ENCODE results near the gene HSPG2. TPM values are rescaled to one million over a fixed set of nuclear protein-coding genes. Genes with fewer than 3 reads are reported as not detected.
"Not testable (repeated sequence)": the region's sequence is repeated elsewhere in the genome, so short reads cannot be mapped to it uniquely, and the experiment has no call there.

The HSPG2 gene
- total and polyA plus RNA-seq, 2 experiments from 2014 or later: 62.3 to 193 TPM

GRCh38 chr1:21801100-21801499, 136.0 kb downstream of the HSPG2 start:
- TF ChIP-seq, protein P1, sequence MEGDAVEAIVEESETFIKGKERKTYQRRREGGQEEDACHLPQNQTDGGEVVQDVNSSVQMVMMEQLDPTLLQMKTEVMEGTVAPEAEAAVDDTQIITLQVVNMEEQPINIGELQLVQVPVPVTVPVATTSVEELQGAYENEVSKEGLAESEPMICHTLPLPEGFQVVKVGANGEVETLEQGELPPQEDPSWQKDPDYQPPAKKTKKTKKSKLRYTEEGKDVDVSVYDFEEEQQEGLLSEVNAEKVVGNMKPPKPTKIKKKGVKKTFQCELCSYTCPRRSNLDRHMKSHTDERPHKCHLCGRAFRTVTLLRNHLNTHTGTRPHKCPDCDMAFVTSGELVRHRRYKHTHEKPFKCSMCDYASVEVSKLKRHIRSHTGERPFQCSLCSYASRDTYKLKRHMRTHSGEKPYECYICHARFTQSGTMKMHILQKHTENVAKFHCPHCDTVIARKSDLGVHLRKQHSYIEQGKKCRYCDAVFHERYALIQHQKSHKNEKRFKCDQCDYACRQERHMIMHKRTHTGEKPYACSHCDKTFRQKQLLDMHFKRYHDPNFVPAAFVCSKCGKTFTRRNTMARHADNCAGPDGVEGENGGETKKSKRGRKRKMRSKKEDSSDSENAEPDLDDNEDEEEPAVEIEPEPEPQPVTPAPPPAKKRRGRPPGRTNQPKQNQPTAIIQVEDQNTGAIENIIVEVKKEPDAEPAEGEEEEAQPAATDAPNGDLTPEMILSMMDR (IDR thresholded peaks at IDR 0.05; ENCODE audit: low read depth, low read length): no peak
- no peak overlapping the region for H3K4me3 ChIP-seq
- no peak overlapping the region for H3K27ac ChIP-seq
- H3K4me1 ChIP-seq (ENCODE audit: low read depth): no peaks in the 10 kb centered on the region
- no peaks in the 10 kb centered on the region for H3K9me3 ChIP-seq (ENCODE audit: low read depth)
- no peaks in the 10 kb centered on the region for H3K36me3 ChIP-seq
- no peaks in the 10 kb centered on the region for H3K27me3 ChIP-seq
- no peak for DNase-seq (ENCODE audit: low read depth in 1 of 2, low spot score in 1 of 2)

GRCh38 chr1:21799730-21800129, 137.4 kb downstream of the HSPG2 start:
- TF ChIP-seq, protein P1 (IDR thresholded peaks at IDR 0.05; ENCODE audit: low read depth, low read length): no peak

GRCh38 chr1:21795075-21795474, 142.0 kb downstream of the HSPG2 start:
- DNase-seq (ENCODE audit: low read depth in 1 of 2, low spot score in 1 of 2): no peak
- TF ChIP-seq, protein P1 (IDR thresholded peaks at IDR 0.05; ENCODE audit: low read depth, low read length): no peak
- Histone ChIP-seq H3K9me3 (ENCODE audit: low read depth) (no peaks in the 10 kb centered on the region), H3K36me3 (no peaks in the 10 kb centered on the region), H3K4me1 (ENCODE audit: low read depth) (no peaks in the 10 kb centered on the region), H3K27me3 (no peaks in the 10 kb centered on the region), H3K4me3 (no peak overlapping the region), H3K27ac (no peak overlapping the region)

More at GRCh38 chr1:21799730-21800129, 137.4 kb downstream of the HSPG2 start:
- no peak overlapping the region for H3K4me3 ChIP-seq
- no peaks in the 10 kb centered on the region for H3K36me3 ChIP-seq
- H3K27ac ChIP-seq: no peak overlapping the region
- no peaks in the 10 kb centered on the region for H3K9me3 ChIP-seq (ENCODE audit: low read depth)
- H3K27me3 ChIP-seq: no peaks in the 10 kb centered on the region
- no peaks in the 10 kb centered on the region for H3K4me1 ChIP-seq (ENCODE audit: low read depth)
- DNase-seq (ENCODE audit: low read depth in 1 of 2, low spot score in 1 of 2): no peak

- no peak overlapping the region for H3K4me3 ChIP-seq
- H3K27me3 ChIP-seq: no peaks in the 10 kb centered on the region
- TF ChIP-seq, protein P1 (IDR thresholded peaks at IDR 0.05; ENCODE audit: low read depth, low read length): no peak
- H3K4me1 ChIP-seq (ENCODE audit: low read depth): no peaks in the 10 kb centered on the region
- no peaks in the 10 kb centered on the region for H3K36me3 ChIP-seq
- H3K9me3 ChIP-seq (ENCODE audit: low read depth): no peaks in the 10 kb centered on the region
- DNase-seq (ENCODE audit: low read depth in 1 of 2, low spot score in 1 of 2): no peak
- no peak overlapping the region for H3K27ac ChIP-seq
Measured at GRCh38 chr1:21794656-21795055, 142.5 kb downstream of the HSPG2 start.

DNA sequence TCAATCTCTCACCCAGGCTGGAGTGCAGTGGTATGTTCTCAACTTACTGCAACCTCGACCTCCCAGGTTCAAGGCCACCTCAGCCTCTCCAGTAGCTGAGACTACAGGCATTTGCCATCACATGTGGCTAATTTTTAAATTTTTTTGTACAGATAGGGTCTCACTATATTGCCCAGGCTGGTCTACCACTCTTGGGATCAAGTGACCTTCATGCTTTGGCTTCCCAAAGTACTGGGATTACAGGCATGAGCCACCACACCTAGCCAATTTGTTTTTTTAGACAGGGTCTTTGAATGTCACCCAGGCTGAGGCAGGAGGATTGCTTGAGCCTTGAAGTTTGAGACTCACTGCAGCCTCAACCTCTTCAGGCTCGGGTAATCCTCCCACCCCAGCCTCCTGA, 144.0 kb downstream of the HSPG2 start:
- DNase-seq (ENCODE audit: low read depth in 1 of 2, low spot score in 1 of 2): no peak
- Histone ChIP-seq H3K9me3 (ENCODE audit: low read depth) (no peaks in the 10 kb centered on the region), H3K27me3 (no peaks in the 10 kb centered on the region), H3K27ac (no peak overlapping the region), H3K4me1 (ENCODE audit: low read depth) (no peaks in the 10 kb centered on the region), H3K36me3 (no peaks in the 10 kb centered on the region), H3K4me3 (no peak overlapping the region)
- TF ChIP-seq, protein P1 (IDR thresholded peaks at IDR 0.05; ENCODE audit: low read depth, low read length): no peak

- no peak overlapping the region for H3K4me3 ChIP-seq
- H3K27me3 ChIP-seq: no peaks in the 10 kb centered on the region
- no peaks in the 10 kb centered on the region for H3K9me3 ChIP-seq (ENCODE audit: low read depth)
- H3K27ac ChIP-seq: no peak overlapping the region
- no peak for DNase-seq (ENCODE audit: low read depth in 1 of 2, low spot score in 1 of 2)
- H3K4me1 ChIP-seq (ENCODE audit: low read depth): peaks cover under 1% of the 10 kb centered on the region
- H3K36me3 ChIP-seq: no peaks in the 10 kb centered on the region
- TF ChIP-seq, protein P1 (IDR thresholded peaks at IDR 0.05; ENCODE audit: low read depth, low read length): no peak
Measured at GRCh38 chr1:21786640-21787039, 150.5 kb downstream of the HSPG2 start.

GRCh38 chr1:21785764-21786163, 151.3 kb downstream of the HSPG2 start:
- not testable (repeated sequence) for H3K9me3 ChIP-seq (ENCODE audit: low read depth); H3K4me3 ChIP-seq; H3K4me1 ChIP-seq (ENCODE audit: low read depth); H3K36me3 ChIP-seq; H3K27ac ChIP-seq; DNase-seq (ENCODE audit: low read depth in 1 of 2, low spot score in 1 of 2); H3K27me3 ChIP-seq

All from cardiac muscle cell (in vitro differentiated cells and primary cell).